Islet precursor cell (in vitro differentiated cells): Measurements from ENCODE around the gene NECTIN2.
"Not testable (repeated sequence)": the region's sequence is repeated elsewhere in the genome, so short reads cannot be mapped to it uniquely, and the experiment has no call there.

ENCODE experiments used
- DNase-seq: peaks from one replicate; pipeline ENCODE4 v3.0.0-alpha.2; 2018

NECTIN2 gene

DNA sequence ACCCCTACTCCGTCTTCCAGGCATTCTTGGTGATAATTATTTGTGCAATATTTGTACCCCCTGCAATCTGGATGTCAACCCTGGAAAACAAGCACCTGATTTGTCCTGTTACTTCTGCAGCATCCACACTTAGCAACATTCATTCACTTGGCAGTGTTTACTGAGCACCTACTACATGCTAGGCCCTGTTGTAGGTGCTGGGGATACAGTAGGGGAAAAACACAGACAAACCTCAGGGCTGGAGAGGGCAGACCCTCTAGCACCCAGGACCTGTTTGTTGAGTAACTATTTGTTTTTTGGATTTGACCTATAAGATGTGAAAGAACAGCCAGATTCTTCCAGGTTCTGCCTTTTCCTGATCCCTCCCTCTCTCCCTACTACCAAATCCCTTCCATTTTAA is 9.5 kb downstream of the NECTIN2 start:
- no peak for DNase-seq

DNA sequence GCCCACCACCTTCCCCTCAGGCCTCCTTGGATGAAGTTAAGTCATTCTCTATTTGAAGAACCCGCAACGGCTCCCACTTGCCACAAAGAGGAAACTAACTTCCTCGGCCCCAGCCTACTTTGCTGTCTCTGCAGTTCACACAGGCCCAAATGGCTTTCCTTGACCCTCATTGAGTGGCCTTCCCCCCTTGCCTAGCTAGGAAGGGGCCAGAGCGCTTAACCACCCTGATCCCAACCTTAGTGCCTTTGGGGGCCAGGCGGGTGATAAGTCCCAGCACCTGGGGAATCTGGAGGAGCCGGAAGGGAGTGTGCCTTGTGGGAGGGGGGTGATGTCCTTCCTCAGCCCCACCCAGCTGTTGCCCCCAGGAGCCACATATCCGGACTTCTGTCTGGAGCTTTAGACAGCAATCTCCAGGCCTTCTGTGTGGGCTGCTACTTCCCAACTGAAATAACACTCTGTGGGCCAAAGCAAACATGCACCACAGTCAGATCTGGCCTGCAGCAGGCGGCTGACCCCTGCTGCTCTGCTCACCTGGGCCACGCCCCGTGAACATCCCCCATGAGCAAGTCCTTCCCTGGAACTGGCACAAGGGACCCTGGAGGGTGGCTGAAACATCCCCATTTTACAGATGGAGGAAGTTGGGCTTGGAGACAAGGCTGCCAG is 10.5 kb downstream of the NECTIN2 start:
- no peak for DNase-seq

GRCh38 chr19:44857837-44858236 is 11.7 kb downstream of the NECTIN2 start:
- DNase-seq: no peak

DNA sequence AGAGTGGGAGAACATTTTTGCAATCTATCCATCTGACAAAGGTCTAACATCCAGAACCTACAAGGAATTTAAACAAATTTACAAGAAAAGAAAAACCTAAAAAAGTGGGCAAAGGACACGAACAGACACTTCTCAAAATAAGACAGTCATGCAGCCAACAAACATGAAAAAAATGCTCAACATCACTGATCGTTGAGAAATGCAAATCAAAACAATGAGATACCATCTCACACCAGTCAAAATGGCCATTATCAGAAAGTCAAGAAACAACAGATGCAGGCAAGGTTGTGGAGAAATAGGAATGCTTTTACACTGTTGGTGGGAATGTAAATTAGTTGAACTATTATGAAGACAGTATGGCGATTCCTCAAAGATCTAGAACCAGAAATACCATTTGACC is 15.5 kb downstream of the NECTIN2 start:
- DNase-seq: not testable (repeated sequence)

- DNase-seq: no peak
Observed at GRCh38 chr19:44863990-44864389, 17.9 kb downstream of the NECTIN2 start.

- no peak for DNase-seq
Observed at GRCh38 chr19:44865196-44865767, 19.2 kb downstream of the NECTIN2 start.

DNA sequence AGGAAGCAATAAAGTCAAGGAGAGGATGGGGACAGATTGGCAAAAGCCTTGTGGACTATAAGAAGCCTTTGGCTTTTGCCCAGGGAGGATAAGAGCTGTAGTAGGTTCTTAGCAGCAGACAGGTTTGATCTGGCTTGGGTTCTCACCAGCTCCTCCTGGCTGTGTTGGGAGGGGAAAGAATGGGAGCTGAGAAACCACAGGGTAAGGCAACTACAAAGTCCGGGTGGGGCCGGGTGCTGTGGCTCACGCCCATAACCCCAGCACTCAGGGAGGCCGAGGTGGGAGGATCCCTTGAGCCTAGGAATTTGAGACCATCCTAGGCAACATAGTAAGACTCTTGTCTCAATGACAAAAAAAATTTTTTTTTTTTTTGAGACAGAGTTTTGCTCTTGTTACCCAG is 20.6 kb downstream of the NECTIN2 start:
- DNase-seq: no peak

DNA sequence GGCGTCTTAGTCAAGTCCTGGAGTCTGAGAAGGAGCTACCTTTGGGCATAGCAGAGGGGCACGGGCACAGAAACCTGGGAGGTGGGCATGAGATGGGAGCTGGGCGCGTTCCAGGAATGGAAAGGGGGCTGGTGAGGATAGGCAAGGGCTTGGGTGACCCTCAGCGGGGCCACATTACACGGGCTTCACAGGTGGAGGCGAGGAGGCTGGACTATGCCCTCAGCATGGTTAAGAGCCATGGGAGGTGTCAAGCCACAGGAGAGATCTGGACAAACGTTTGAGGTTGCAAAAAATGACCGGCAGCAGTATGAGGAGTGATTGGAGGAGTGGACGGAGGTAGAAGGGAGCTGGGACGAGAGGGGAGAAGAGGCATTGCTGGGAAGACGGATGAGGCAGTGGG is 21.5 kb downstream of the NECTIN2 start:
- DNase-seq: no peak

GRCh38 chr19:44869733-44870470 is 23.8 kb downstream of the NECTIN2 start:
- no peak for DNase-seq

- no peak for DNase-seq
Observed at GRCh38 chr19:44871809-44872208, 25.7 kb downstream of the NECTIN2 start.

DNA sequence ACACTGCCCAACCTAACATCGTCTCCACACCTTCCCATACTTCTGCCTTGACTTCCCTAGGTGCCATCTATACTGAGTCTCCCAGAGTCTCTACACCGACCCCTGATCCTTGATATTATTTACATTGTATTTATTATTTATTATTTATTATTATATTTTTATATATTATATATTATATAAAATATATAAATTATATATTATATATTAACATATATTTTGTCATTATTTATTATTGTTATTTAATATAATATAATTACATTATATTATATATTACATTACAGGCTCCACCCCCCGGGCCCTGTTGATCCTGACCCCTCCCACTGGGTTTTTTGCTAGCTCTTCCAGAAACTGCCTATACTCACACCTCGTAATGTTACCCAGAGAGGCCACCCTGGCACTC is 26.6 kb downstream of the NECTIN2 start:
- DNase-seq: no peak

DNA sequence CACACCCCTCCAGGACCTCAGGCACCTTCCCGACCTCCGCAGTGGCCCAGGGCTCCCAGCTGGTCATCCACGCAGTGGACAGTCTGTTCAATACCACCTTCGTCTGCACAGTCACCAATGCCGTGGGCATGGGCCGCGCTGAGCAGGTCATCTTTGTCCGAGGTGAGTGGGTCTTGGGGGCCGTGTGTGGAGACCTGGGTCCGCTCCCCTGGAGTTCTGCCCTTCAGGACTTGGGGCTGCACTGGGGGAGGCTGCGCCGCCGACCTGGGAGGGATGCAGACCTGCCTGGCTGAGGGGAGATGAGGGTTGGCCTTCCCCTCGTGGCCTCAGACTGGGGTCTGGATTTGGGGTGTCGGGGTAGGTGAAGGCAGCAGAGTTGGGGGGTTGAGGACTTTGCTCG is 28.2 kb downstream of the NECTIN2 start:
- no peak for DNase-seq

DNA sequence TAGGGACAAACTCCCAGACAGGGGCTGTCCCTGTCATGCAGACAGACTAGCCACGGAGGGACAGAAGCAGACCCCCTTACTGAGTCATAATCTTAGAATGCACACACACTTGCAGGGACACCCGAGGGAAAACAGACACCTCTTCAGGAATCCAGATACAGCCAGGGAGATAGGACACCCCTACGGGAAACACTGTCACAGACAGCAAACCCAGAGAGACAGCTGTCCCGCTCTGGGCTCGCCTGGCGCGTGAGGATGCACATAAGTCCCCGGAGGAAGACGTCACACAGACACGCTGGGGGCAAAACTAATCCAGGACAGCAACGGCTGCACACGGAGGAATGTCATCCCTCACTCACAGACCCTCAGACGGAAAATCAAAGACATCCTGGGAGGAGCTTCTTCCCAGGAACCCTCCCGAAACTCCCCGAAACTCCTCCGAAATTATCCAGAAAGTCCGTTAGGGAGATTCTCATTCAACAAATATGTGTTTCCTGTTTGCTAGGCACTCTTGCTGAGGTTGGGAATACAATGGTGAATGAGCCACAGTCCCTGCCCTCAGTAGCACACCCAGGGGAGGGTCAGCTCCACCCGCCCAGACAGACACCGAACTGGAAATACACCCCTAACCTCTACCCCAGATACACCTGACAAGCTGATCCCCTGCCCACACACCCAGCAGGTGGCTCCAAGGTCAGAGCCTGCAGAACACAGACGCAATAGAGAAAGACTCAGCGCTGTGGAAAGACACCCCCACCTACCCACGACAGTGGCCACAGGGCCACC is 29.8 kb downstream of the NECTIN2 start:
- peak; percentile 96 for DNase-seq

GRCh38 chr19:44876930-44877535 is 30.9 kb downstream of the NECTIN2 start:
- no peak for DNase-seq

- peak; percentile 91 for DNase-seq
Observed at GRCh38 chr19:44878120-44878865, 32.2 kb downstream of the NECTIN2 start.

GRCh38 chr19:44879309-44880065 is 33.4 kb downstream of the NECTIN2 start:
- no peak for DNase-seq

- no peak for DNase-seq
Observed at GRCh38 chr19:44882063-44882462, 36.0 kb downstream of the NECTIN2 start.

- not testable (repeated sequence) for DNase-seq
Observed at GRCh38 chr19:44882619-44883397, 36.7 kb downstream of the NECTIN2 start.

DNA sequence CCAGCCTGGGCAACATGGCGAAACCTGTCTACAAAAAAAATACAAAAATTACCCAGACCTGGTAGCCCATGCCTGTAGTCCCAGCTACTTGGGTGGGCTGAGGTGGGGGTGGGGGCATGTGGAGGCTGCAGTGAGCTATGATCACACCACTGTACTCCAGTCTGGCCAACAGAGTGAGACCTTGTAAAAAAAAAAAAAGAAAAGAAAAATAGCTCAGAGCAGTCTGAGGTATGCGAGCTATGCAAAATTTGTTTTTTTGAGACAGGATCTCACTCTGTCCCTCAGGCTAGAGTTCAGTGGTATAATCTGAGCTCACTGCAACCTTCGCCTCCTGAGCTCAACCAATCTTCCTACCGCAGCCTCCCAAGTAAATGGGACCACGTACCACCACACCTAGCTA is 37.8 kb downstream of the NECTIN2 start:
- no peak for DNase-seq

DNA sequence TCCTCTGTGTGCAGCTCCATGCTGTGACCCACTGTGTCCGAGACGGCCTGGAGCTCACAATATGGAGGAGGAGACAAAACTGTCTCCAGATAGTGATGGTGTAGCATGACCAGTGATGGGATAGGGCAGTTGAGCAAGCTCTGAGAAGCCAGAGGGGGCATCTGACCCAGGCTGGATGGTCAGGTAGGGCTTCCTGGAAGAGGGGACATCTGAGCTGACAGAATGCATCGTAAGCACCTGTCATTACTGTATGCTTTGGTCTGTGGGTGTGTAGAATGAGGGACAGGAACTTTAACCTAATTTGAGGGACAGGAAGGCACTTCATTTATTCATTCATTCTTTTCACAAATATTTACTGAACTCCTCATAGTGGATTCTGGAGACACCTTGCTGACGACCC is 38.5 kb downstream of the NECTIN2 start:
- no peak for DNase-seq

GRCh38 chr19:44886141-44886540 is 40.0 kb downstream of the NECTIN2 start:
- DNase-seq: no peak
